ENCODE measurements around the gene ZHX3. TPM values are rescaled to one million over a fixed set of nuclear protein-coding genes. Genes with fewer than 3 reads are reported as not detected.
A peak's percentile ranks its signal among the peaks of the same experiment; 100 is the strongest.

ZHX3 gene
- total RNA-seq, 1 experiment from 2014 or later, result 9.6 TPM

DNA sequence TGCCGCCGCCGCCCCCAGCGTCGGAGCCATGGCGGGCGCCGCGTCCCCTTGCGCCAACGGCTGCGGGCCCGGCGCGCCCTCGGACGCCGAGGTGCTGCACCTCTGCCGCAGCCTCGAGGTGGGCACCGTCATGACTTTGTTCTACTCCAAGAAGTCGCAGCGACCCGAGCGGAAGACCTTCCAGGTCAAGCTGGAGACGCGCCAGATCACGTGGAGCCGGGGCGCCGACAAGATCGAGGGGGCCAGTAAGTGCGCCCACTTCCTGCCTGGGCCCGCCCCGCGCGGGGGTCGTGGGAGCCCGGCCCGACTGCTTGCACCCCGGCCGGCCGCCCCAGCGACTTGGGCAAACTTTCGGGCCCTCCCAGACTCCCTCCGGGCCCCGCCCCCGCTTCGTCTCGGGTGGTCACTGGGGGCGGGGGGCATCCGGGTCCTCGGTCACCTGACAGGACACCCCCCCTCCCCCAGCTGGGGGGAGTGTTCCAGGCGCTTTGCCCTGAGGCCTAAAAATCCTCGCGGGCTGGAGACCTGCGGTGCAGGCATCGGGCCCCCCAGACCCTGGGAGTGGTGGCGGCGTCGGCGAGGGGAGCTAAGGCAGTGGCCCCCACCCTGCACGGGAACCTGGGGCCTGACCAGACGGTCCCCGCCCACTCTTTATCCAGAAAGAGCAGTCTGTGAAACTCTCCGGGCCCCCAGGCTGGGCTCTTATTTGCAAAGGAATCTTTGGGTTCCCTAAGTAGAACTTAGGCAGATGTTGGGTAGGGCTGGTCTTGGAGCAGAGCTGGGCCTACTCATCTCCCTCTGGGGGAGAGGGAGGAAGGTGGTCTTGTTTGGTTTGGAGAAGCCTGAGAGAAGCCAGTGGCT is 179.7 kb downstream of the ZHX3 start (continued):
- TF ChIP-seq, protein P1, sequence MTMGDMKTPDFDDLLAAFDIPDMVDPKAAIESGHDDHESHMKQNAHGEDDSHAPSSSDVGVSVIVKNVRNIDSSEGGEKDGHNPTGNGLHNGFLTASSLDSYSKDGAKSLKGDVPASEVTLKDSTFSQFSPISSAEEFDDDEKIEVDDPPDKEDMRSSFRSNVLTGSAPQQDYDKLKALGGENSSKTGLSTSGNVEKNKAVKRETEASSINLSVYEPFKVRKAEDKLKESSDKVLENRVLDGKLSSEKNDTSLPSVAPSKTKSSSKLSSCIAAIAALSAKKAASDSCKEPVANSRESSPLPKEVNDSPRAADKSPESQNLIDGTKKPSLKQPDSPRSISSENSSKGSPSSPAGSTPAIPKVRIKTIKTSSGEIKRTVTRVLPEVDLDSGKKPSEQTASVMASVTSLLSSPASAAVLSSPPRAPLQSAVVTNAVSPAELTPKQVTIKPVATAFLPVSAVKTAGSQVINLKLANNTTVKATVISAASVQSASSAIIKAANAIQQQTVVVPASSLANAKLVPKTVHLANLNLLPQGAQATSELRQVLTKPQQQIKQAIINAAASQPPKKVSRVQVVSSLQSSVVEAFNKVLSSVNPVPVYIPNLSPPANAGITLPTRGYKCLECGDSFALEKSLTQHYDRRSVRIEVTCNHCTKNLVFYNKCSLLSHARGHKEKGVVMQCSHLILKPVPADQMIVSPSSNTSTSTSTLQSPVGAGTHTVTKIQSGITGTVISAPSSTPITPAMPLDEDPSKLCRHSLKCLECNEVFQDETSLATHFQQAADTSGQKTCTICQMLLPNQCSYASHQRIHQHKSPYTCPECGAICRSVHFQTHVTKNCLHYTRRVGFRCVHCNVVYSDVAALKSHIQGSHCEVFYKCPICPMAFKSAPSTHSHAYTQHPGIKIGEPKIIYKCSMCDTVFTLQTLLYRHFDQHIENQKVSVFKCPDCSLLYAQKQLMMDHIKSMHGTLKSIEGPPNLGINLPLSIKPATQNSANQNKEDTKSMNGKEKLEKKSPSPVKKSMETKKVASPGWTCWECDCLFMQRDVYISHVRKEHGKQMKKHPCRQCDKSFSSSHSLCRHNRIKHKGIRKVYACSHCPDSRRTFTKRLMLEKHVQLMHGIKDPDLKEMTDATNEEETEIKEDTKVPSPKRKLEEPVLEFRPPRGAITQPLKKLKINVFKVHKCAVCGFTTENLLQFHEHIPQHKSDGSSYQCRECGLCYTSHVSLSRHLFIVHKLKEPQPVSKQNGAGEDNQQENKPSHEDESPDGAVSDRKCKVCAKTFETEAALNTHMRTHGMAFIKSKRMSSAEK (CRISPR knock-in tag; IDR thresholded peaks at IDR 0.05; ENCODE audit: borderline replicate concordance), result no peak
- TF ChIP-seq, protein P2, sequence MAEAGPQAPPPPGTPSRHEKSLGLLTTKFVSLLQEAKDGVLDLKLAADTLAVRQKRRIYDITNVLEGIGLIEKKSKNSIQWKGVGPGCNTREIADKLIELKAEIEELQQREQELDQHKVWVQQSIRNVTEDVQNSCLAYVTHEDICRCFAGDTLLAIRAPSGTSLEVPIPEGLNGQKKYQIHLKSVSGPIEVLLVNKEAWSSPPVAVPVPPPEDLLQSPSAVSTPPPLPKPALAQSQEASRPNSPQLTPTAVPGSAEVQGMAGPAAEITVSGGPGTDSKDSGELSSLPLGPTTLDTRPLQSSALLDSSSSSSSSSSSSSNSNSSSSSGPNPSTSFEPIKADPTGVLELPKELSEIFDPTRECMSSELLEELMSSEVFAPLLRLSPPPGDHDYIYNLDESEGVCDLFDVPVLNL (CRISPR knock-in tag; IDR thresholded peaks at IDR 0.05; ENCODE audit: borderline replicate concordance, low read depth), result no peak
- TF ChIP-seq, protein P3, sequence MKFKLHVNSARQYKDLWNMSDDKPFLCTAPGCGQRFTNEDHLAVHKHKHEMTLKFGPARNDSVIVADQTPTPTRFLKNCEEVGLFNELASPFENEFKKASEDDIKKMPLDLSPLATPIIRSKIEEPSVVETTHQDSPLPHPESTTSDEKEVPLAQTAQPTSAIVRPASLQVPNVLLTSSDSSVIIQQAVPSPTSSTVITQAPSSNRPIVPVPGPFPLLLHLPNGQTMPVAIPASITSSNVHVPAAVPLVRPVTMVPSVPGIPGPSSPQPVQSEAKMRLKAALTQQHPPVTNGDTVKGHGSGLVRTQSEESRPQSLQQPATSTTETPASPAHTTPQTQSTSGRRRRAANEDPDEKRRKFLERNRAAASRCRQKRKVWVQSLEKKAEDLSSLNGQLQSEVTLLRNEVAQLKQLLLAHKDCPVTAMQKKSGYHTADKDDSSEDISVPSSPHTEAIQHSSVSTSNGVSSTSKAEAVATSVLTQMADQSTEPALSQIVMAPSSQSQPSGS (CRISPR knock-in tag; IDR thresholded peaks at IDR 0.05; ENCODE audit: borderline replicate concordance, low read depth), result no peak
- TF ChIP-seq ATF1 (CRISPR knock-in tag; IDR thresholded peaks at IDR 0.05), result no peak
- TF ChIP-seq, protein P4, sequence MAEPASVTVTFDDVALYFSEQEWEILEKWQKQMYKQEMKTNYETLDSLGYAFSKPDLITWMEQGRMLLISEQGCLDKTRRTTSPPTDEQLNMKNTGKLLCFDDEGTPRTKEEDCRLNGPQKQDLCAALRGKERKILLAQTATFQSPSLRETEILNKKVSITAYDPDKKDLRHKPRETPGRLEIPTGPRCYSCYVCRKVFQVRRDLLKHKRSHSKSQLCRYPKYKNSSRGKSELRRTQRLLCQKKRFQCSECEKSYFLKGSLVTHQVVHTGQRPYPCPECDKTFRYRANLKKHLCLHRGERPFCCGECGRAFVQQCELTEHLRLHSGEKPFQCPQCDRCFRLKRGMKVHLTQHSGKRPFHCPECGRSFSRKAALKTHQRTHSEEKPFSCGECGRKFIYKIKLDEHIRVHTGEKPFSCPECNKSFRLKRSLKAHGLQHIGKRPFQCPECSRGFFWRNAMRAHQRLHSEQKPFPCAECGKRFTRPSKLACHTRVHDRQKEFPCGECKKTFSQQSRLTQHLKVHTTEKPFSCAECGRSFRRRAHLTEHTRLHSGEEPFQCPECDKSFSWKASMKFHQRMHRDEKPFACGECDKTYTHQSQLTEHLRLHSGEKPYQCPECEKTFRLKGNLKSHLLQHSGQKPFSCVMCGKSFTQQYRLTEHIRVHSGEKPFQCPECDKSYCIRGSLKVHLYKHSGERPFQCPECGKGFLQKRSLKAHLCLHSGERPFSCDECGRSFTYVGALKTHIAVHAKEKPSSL (CRISPR knock-in tag; conservative IDR thresholded peaks at IDR 0.05), result no peak
- TF ChIP-seq ZNF219 (CRISPR knock-in tag; IDR thresholded peaks at IDR 0.05; ENCODE audit: borderline replicate concordance), result no peak
- TF ChIP-seq, protein P5, sequence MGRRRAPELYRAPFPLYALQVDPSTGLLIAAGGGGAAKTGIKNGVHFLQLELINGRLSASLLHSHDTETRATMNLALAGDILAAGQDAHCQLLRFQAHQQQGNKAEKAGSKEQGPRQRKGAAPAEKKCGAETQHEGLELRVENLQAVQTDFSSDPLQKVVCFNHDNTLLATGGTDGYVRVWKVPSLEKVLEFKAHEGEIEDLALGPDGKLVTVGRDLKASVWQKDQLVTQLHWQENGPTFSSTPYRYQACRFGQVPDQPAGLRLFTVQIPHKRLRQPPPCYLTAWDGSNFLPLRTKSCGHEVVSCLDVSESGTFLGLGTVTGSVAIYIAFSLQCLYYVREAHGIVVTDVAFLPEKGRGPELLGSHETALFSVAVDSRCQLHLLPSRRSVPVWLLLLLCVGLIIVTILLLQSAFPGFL (CRISPR knock-in tag; IDR thresholded peaks at IDR 0.05; ENCODE audit: borderline replicate concordance), result 0 out of 2 replicates have a peak, but pooled peaks have one; percentile 32
- TF ChIP-seq TP53 (CRISPR knock-in tag; IDR thresholded peaks at IDR 0.05), result no peak; the same call in 1 of the 2 replicates
- TF ChIP-seq, protein P6, sequence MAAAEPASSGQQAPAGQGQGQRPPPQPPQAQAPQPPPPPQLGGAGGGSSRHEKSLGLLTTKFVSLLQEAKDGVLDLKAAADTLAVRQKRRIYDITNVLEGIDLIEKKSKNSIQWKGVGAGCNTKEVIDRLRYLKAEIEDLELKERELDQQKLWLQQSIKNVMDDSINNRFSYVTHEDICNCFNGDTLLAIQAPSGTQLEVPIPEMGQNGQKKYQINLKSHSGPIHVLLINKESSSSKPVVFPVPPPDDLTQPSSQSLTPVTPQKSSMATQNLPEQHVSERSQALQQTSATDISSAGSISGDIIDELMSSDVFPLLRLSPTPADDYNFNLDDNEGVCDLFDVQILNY (CRISPR knock-in tag; IDR thresholded peaks at IDR 0.05), result peak; percentile 54; the same call in 1 of the 2 replicates
- no peak for TF ChIP-seq FOXJ3 (CRISPR knock-in tag; IDR thresholded peaks at IDR 0.05; ENCODE audit: borderline replicate concordance)
- no peak for TF ChIP-seq ZNF317 (CRISPR knock-in tag; IDR thresholded peaks at IDR 0.05; ENCODE audit: borderline replicate concordance, low read depth)
- TF ChIP-seq ZBTB21 (CRISPR knock-in tag; IDR thresholded peaks at IDR 0.05; ENCODE audit: borderline replicate concordance), result no peak
- TF ChIP-seq HMGA2 (CRISPR knock-in tag; IDR thresholded peaks at IDR 0.05), result no peak
- TF ChIP-seq SP1 (CRISPR knock-in tag; conservative IDR thresholded peaks at IDR 0.05), result 0 out of 2 replicates have a peak, but pooled peaks have one; percentile 15
- TF ChIP-seq, protein P7, sequence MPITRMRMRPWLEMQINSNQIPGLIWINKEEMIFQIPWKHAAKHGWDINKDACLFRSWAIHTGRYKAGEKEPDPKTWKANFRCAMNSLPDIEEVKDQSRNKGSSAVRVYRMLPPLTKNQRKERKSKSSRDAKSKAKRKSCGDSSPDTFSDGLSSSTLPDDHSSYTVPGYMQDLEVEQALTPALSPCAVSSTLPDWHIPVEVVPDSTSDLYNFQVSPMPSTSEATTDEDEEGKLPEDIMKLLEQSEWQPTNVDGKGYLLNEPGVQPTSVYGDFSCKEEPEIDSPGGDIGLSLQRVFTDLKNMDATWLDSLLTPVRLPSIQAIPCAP (CRISPR knock-in tag; IDR thresholded peaks at IDR 0.05), result no peak
- TF ChIP-seq ZNF138 (CRISPR knock-in tag; conservative IDR thresholded peaks at IDR 0.05), result no peak
- 0 out of 2 replicates have a peak, but pooled peaks have one; percentile 53 for TF ChIP-seq MYBL2 (CRISPR knock-in tag; IDR thresholded peaks at IDR 0.05)
- TF ChIP-seq, protein P8, sequence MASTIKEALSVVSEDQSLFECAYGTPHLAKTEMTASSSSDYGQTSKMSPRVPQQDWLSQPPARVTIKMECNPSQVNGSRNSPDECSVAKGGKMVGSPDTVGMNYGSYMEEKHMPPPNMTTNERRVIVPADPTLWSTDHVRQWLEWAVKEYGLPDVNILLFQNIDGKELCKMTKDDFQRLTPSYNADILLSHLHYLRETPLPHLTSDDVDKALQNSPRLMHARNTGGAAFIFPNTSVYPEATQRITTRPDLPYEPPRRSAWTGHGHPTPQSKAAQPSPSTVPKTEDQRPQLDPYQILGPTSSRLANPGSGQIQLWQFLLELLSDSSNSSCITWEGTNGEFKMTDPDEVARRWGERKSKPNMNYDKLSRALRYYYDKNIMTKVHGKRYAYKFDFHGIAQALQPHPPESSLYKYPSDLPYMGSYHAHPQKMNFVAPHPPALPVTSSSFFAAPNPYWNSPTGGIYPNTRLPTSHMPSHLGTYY (CRISPR knock-in tag; IDR thresholded peaks at IDR 0.05), result no peak
- no peak for TF ChIP-seq GABPB1 (CRISPR knock-in tag; IDR thresholded peaks at IDR 0.05)
- no peak for TF ChIP-seq GTF2I (CRISPR knock-in tag; conservative IDR thresholded peaks at IDR 0.05)
- no peak for TF ChIP-seq ESRRA (CRISPR knock-in tag; IDR thresholded peaks at IDR 0.05; ENCODE audit: borderline replicate concordance)
- no peak for TF ChIP-seq JAZF1 (CRISPR knock-in tag; IDR thresholded peaks at IDR 0.05)

Measured in WTC11 (cell line).